Endothelial cell (in vitro differentiated cells): ENCODE results near the gene PARD6G. TPM values are rescaled to one million over a fixed set of nuclear protein-coding genes. Genes with fewer than 3 reads are reported as not detected.

ENCODE experiments used
- DNase-seq: peaks from one replicate; pipeline ENCODE4 v3.0.0; 2021; ENCODE audit warnings: low spot score
- H3K27ac Mint-ChIP-seq: one replicate; pipeline ENCODE4 v1.8.0; 2021; ENCODE audit warnings: mixed read lengths, inconsistent platforms; ENCODE audit not compliant: unreplicated experiment
- H3K27me3 Mint-ChIP-seq: one replicate; pipeline ENCODE4 v1.8.0; 2021; ENCODE audit warnings: mild to moderate bottlenecking, moderate library complexity, mixed read lengths, inconsistent platforms; ENCODE audit not compliant: unreplicated experiment
- H3K36me3 Mint-ChIP-seq: one replicate; pipeline ENCODE4 v1.8.0; 2021; ENCODE audit warnings: mild to moderate bottlenecking, low read depth, mixed read lengths, inconsistent platforms; ENCODE audit not compliant: unreplicated experiment
- H3K4me1 Mint-ChIP-seq: one replicate; pipeline ENCODE4 v1.8.0; 2021; ENCODE audit warnings: mild to moderate bottlenecking, mixed read lengths, inconsistent platforms; ENCODE audit not compliant: unreplicated experiment
- H3K4me3 Mint-ChIP-seq: one replicate; pipeline ENCODE4 v1.8.0; 2021; ENCODE audit warnings: mild to moderate bottlenecking, mixed read lengths, inconsistent platforms; ENCODE audit not compliant: unreplicated experiment
- H3K9me3 Mint-ChIP-seq: one replicate; pipeline ENCODE4 v1.8.0; 2021; ENCODE audit warnings: mixed read lengths, inconsistent platforms; ENCODE audit not compliant: unreplicated experiment
- CTCF ChIP-seq: fragments of 200-600 bp; sonication (generic); IDR thresholded peaks from one replicate; pipeline ENCODE4 v1.5.0; 2021; ENCODE audit warnings: antibody characterized with exemption; ENCODE audit not compliant: unreplicated experiment
- total RNA-seq: library from RNA; stranded (reverse); fragmentation: NEBNext Ultra II Directional; extraction: Animal tissue kit (Norgen Biotek cat#: 25700); gene quantifications from one replicate; pipeline ENCODE4 v1.2.1, GENCODE V29; 2021; ENCODE audit not compliant: unreplicated experiment

Gene PARD6G
- total RNA-seq, 1 donor from 2014 or later = 10.4 TPM

GRCh38 chr18:80191907-80192652, 55.2 kb downstream of the PARD6G start:
- H3K9me3 Mint-ChIP-seq = no peaks in the 10 kb centered on the region
- H3K27me3 Mint-ChIP-seq = peaks cover 3% of the 10 kb centered on the region
- peaks cover 26% of the 10 kb centered on the region for H3K4me1 Mint-ChIP-seq
- H3K27ac Mint-ChIP-seq = no peak overlapping the region
- no peak overlapping the region for H3K4me3 Mint-ChIP-seq
- no peaks in the 10 kb centered on the region for H3K36me3 Mint-ChIP-seq
- no peak for DNase-seq
- no peak for TF ChIP-seq CTCF

GRCh38 chr18:80191264-80191663, 56.0 kb downstream of the PARD6G start:
- Mint-ChIP-seq H3K36me3 (no peaks in the 10 kb centered on the region), H3K4me3 (no peak overlapping the region), H3K27ac (no peak overlapping the region), H3K4me1 (peaks cover 23% of the 10 kb centered on the region), H3K27me3 (peaks cover 3% of the 10 kb centered on the region), H3K9me3 (no peaks in the 10 kb centered on the region)
- no peak for TF ChIP-seq CTCF
- DNase-seq = no peak

- no peak overlapping the region for H3K27ac Mint-ChIP-seq
- peaks cover 7% of the 10 kb centered on the region for H3K27me3 Mint-ChIP-seq
- TF ChIP-seq CTCF = no peak
- peaks cover 23% of the 10 kb centered on the region for H3K4me1 Mint-ChIP-seq
- no peak for DNase-seq
- H3K36me3 Mint-ChIP-seq = no peaks in the 10 kb centered on the region
- no peaks in the 10 kb centered on the region for H3K9me3 Mint-ChIP-seq
- H3K4me3 Mint-ChIP-seq = no peak overlapping the region
Measured at GRCh38 chr18:80190311-80190710, 57.0 kb downstream of the PARD6G start.

- H3K36me3 Mint-ChIP-seq = no peaks in the 10 kb centered on the region
- peaks cover 7% of the 10 kb centered on the region for H3K27me3 Mint-ChIP-seq
- no peak overlapping the region for H3K27ac Mint-ChIP-seq
- peaks cover 20% of the 10 kb centered on the region for H3K4me1 Mint-ChIP-seq
- no peak overlapping the region for H3K4me3 Mint-ChIP-seq
- H3K9me3 Mint-ChIP-seq = no peaks in the 10 kb centered on the region
- DNase-seq = no peak
- no peak for TF ChIP-seq CTCF
Measured at GRCh38 chr18:80189531-80189865, 57.8 kb downstream of the PARD6G start.

GRCh38 chr18:80188643-80189530, 58.4 kb downstream of the PARD6G start:
- Mint-ChIP-seq H3K4me1 (peaks cover 14% of the 10 kb centered on the region), H3K9me3 (no peaks in the 10 kb centered on the region), H3K4me3 (no peak overlapping the region), H3K36me3 (no peaks in the 10 kb centered on the region), H3K27ac (no peak overlapping the region), H3K27me3 (peaks cover 7% of the 10 kb centered on the region)
- no peak for TF ChIP-seq CTCF
- no peak for DNase-seq
